Body of pancreas (tissue), 4 donors: ENCODE results near the gene MAP1S. TPM values are rescaled to one million over a fixed set of nuclear protein-coding genes. Genes with fewer than 3 reads are reported as not detected.
"Not testable (repeated sequence)": the region's sequence is repeated elsewhere in the genome, so short reads cannot be mapped to it uniquely, and the experiment has no call there.

ENCODE experiments used
- ATAC-seq: fragments of 150-250 bp; one replicate; pipeline ENCODE4 v1.9.1; 2016
- DNase-seq, 4 donors: peaks; one replicate each; pipeline ENCODE4 v3.0.0-alpha.2; 2019
- H3K27ac ChIP-seq, 4 donors: fragments of 200-600 bp; sonication (generic); 1 replicate in 3 of 4; 2 replicates in 1 of 4; pipeline versions ENCODE4 v1.5.1 to v1.6.1; 2016 to 2019; ENCODE audit warnings: mild to moderate bottlenecking in 1 of 4, mixed read lengths in 1 of 4, moderate library complexity in 1 of 4
- H3K27me3 ChIP-seq, 2 donors: fragments of 200-600 bp; sonication (generic); one replicate each; pipeline ENCODE4 v1.6.0; 2016; ENCODE audit warnings: mild to moderate bottlenecking in 1 of 2
- H3K36me3 ChIP-seq, 2 donors: fragments of 200-600 bp; sonication (generic); replicated peaks in 1 of 2; 2 replicates each; pipeline ENCODE4 v1.5.1; 2016; ENCODE audit warnings: low read depth in 2 of 2; ENCODE audit not compliant: insufficient read depth in 1 of 2
- H3K4me1 ChIP-seq: fragments of 200-600 bp; sonication (generic); one replicate; pipeline ENCODE4 v1.6.0; 2016
- H3K4me3 ChIP-seq, 2 donors: fragments of 200-600 bp; sonication (generic); 1 replicate in 1 of 2; 2 replicates in 1 of 2; pipeline ENCODE4 v1.5.1; 2016 to 2019
- H3K9me3 ChIP-seq, 3 donors: fragments of 200-600 bp; sonication (generic); 1 replicate in 2 of 3; 2 replicates in 1 of 3; pipeline ENCODE4 v1.5.1; 2016
- CTCF ChIP-seq, 7 experiments: fragments of 450-650 bp in 4 of 7; fragments of 200-600 bp in 3 of 7; sonication (generic) in 3 of 7; IDR thresholded peaks; one replicate each; pipeline ENCODE4 v1.5.1; 2016 to 2019; ENCODE audit warnings: antibody characterized with exemption in 7 of 7
- POLR2A ChIP-seq, 3 donors: fragments of 450-650 bp; IDR thresholded peaks; one replicate each; pipeline ENCODE4 v1.6.1; 2016; ENCODE audit warnings: antibody characterized with exemption in 3 of 3, mild to moderate bottlenecking in 2 of 3
- WGBS, 2 donors: methylation state at CpG; one replicate each; pipeline ENCODE4 v1.1.5; 2017; 5-methylcytosine and 5-hydroxymethylcytosine counted together
- intact Hi-C: fragments of 100-400 bp; cut with DNase I; formaldehyde crosslinking; loops from one replicate; pipeline ENCODE4 v1.15.1; 2023
- total RNA-seq, 2 donors: library from RNA; depleted of rRNA; stranded (reverse); fragments of >200 nt; gene quantifications; one replicate each; pipeline ENCODE4 v1.1.0, GENCODE V29; 2016

The MAP1S gene
- total RNA-seq, 2 donors from 2014 or later: 37.1 to 53.4 TPM

GRCh38 chr19:17780781-17781180, 61.5 kb downstream of the MAP1S start:
- Histone ChIP-seq H3K36me3 (no peaks in the 10 kb centered on the region), H3K27ac (no peak overlapping the region), H3K4me1 (peaks cover 6% of the 10 kb centered on the region), H3K4me3 (no peak overlapping the region), H3K9me3 (no peaks in the 10 kb centered on the region), H3K27me3 (no peaks in the 10 kb centered on the region)
- intact Hi-C loops: loop anchor here (10.0 kb wide), 1 partner anchor 74 kb away; the partner anchor contains the start of gene RPL18A
- TF ChIP-seq POLR2A (IDR thresholded peaks at IDR 0.05) (no peak), CTCF (IDR thresholded peaks at IDR 0.05) (no peak)
- 72 to 81% methylated on average over 2 of the region's 2 CpGs for WGBS, 2 donors
- no peak for ATAC-seq
- DNase-seq: no peak

GRCh38 chr19:17783721-17784120, 64.4 kb downstream of the MAP1S start:
- not testable (repeated sequence) for H3K9me3 ChIP-seq, H3K36me3 ChIP-seq, H3K27me3 ChIP-seq, H3K27ac ChIP-seq, H3K4me3 ChIP-seq, DNase-seq, ATAC-seq, H3K4me1 ChIP-seq
- WGBS, 2 donors: 50 to 61% methylated on average over 5 of the region's 5 CpGs
- intact Hi-C loops: loop anchor here (10.0 kb wide), 1 partner anchor 71 kb away; the partner anchor contains the start of gene RPL18A

Other genes starting within 250 kb of the MAP1S start
- gene SLC27A1, start 249.0 kb upstream of the MAP1S start, total RNA-seq: 10 to 100 TPM; 21.1 to 25.7 TPM
- gene PGLS, start 207.8 kb upstream of the MAP1S start, total RNA-seq: 10 to 100 TPM; 64.9 to 82.7 TPM
- 10 to 100 TPM; 38.9 to 41.5 TPM for gene COLGALT1, start 163.8 kb upstream of the MAP1S start, total RNA-seq
- gene UNC13A, start 31.1 kb upstream of the MAP1S start, total RNA-seq: 1 to 10 TPM; 1.3 to 2.6 TPM
- 1 to 10 TPM in 1 of 2 donors, not detected in 1; 1.6 TPM for gene FCHO1, start 32.0 kb downstream of the MAP1S start, total RNA-seq
- gene B3GNT3, start 75.7 kb downstream of the MAP1S start, total RNA-seq: 1 to 10 TPM; 2.0 to 6.0 TPM
- not detected for gene INSL3, start 102.0 kb downstream of the MAP1S start, total RNA-seq
- gene JAK3, start 128.5 kb downstream of the MAP1S start, total RNA-seq: 1 to 10 TPM; 2.0 to 3.1 TPM
- 1,000 to 10,000 TPM; 1,158 to 1,588 TPM for gene RPL18A, start 140.4 kb downstream of the MAP1S start, total RNA-seq
- not detected for gene SLC5A5, start 152.5 kb downstream of the MAP1S start, total RNA-seq
- 10 to 100 TPM; 25.2 to 84.0 TPM for gene CCDC124, start 213.5 kb downstream of the MAP1S start, total RNA-seq
- not detected for gene KCNN1, start 247.6 kb downstream of the MAP1S start, total RNA-seq